HG03378 (cell line): ENCODE data around the gene TNFRSF12A.

ENCODE experiments used
- ATAC-seq: cut with Tn5 transposase; IDR thresholded peaks from one replicate; pipeline ENCODE4 v1.9.1; 2021; ENCODE audit warnings: mild to moderate bottlenecking, moderate library complexity; ENCODE audit not compliant: unreplicated experiment

Gene TNFRSF12A

GRCh38 chr16:2985893-2986355, 34.2 kb upstream of the TNFRSF12A start:
- no peak for ATAC-seq

- no peak for ATAC-seq
Observed at GRCh38 chr16:2986623-2987188, 33.5 kb upstream of the TNFRSF12A start.

GRCh38 chr16:2987286-2987685, 32.9 kb upstream of the TNFRSF12A start:
- ATAC-seq, result no peak

GRCh38 chr16:2987833-2988232, 32.3 kb upstream of the TNFRSF12A start:
- no peak for ATAC-seq

- no peak for ATAC-seq
Observed at GRCh38 chr16:2988590-2989099, 31.5 kb upstream of the TNFRSF12A start.

- no peak for ATAC-seq
Observed at GRCh38 chr16:2990891-2991290, 29.3 kb upstream of the TNFRSF12A start.

GRCh38 chr16:2991566-2992261, 28.5 kb upstream of the TNFRSF12A start:
- no peak for ATAC-seq

GRCh38 chr16:2992383-2993081, 27.6 kb upstream of the TNFRSF12A start:
- no peak for ATAC-seq

- ATAC-seq, result no peak
Observed at GRCh38 chr16:2996298-2996697, 23.9 kb upstream of the TNFRSF12A start.

- ATAC-seq, result no peak
Observed at GRCh38 chr16:2999929-3000328, 20.2 kb upstream of the TNFRSF12A start.

GRCh38 chr16:3000540-3000939, 19.6 kb upstream of the TNFRSF12A start:
- ATAC-seq, result no peak

- no peak for ATAC-seq
Observed at GRCh38 chr16:3001316-3001715, 18.9 kb upstream of the TNFRSF12A start.

- peak; percentile 96 for ATAC-seq
Observed at GRCh38 chr16:3003582-3004270, 16.4 kb upstream of the TNFRSF12A start.

GRCh38 chr16:3004319-3004718, 15.8 kb upstream of the TNFRSF12A start:
- no peak for ATAC-seq

- no peak for ATAC-seq
Observed at GRCh38 chr16:3004781-3005284, 15.3 kb upstream of the TNFRSF12A start.

- ATAC-seq, result no peak
Observed at GRCh38 chr16:3007059-3007956, 12.9 kb upstream of the TNFRSF12A start.

GRCh38 chr16:3007957-3008689, 12.0 kb upstream of the TNFRSF12A start:
- ATAC-seq, result no peak

GRCh38 chr16:3008690-3009037, 11.5 kb upstream of the TNFRSF12A start:
- no peak for ATAC-seq

- no peak for ATAC-seq
Observed at GRCh38 chr16:3009568-3010390, 10.4 kb upstream of the TNFRSF12A start.
